CD8-positive, alpha-beta memory T cell (primary cell): Measurements from ENCODE around the gene GLIPR1. TPM values are rescaled to one million over a fixed set of nuclear protein-coding genes. Genes with fewer than 3 reads are reported as not detected.

Experiments used
- CTCF ChIA-PET: fragments of 350-600 bp; sonication (Branson Sonifier 250); formaldehyde crosslinking; loops from one replicate; lab custom pipeline; 2021; ENCODE audit warnings: antibody characterized with exemption; lab: Charles Lee
- POLR2A ChIA-PET: fragments of 350-600 bp; sonication (Branson Sonifier 250); formaldehyde crosslinking; loops from one replicate; lab custom pipeline; 2021; ENCODE audit warnings: antibody characterized with exemption; lab: Charles Lee
- DNase-seq, 5 donors: peaks; one replicate each; pipeline versions ENCODE4 v3.0.0 to v3.0.0-alpha.2; 2020 to 2022; ENCODE audit warnings: mixed read lengths in 1 of 5
- H3K27ac ChIP-seq: one replicate; pipeline ENCODE4 v1.7.0; 2013; ENCODE audit warnings: low read depth, mild to moderate bottlenecking, low read length, moderate library complexity
- H3K27me3 ChIP-seq: 2 replicates; pipeline ENCODE4 v1.7.0; 2013; ENCODE audit warnings: low read length, mild to moderate bottlenecking; ENCODE audit not compliant: insufficient read depth, poor library complexity, severe bottlenecking
- H3K36me3 ChIP-seq: 2 replicates; pipeline ENCODE4 v1.7.0; 2013; ENCODE audit warnings: mild to moderate bottlenecking, low read length, moderate library complexity; ENCODE audit not compliant: insufficient read depth
- H3K4me1 ChIP-seq: 2 replicates; pipeline ENCODE4 v1.7.0; 2013; ENCODE audit warnings: mild to moderate bottlenecking, low read length, moderate library complexity; ENCODE audit not compliant: insufficient read depth
- H3K4me3 ChIP-seq: 2 replicates; pipeline ENCODE4 v1.7.0; 2013; ENCODE audit warnings: mild to moderate bottlenecking, low read length
- H3K9me3 ChIP-seq: 2 replicates; pipeline ENCODE4 v1.7.0; 2013; ENCODE audit warnings: mild to moderate bottlenecking, low read length
- H3K27ac Mint-ChIP-seq, 8 donors: one replicate each; pipeline ENCODE4 v1.8.0; 2020 to 2021; ENCODE audit warnings: mixed read lengths in 8 of 8, mild to moderate bottlenecking in 6 of 8, inconsistent platforms in 3 of 8, moderate library complexity in 3 of 8
- H3K27me3 Mint-ChIP-seq, 2 donors: one replicate each; pipeline ENCODE4 v1.8.0; 2020 to 2021; ENCODE audit warnings: mixed read lengths in 2 of 2, mild to moderate bottlenecking in 1 of 2, moderate library complexity in 1 of 2
- H3K36me3 Mint-ChIP-seq, 3 donors: one replicate each; pipeline ENCODE4 v1.8.0; 2020 to 2021; ENCODE audit warnings: mixed read lengths in 3 of 3, inconsistent platforms in 1 of 3, mild to moderate bottlenecking in 1 of 3
- H3K4me1 Mint-ChIP-seq, 3 donors: one replicate each; pipeline ENCODE4 v1.8.0; 2020 to 2021; ENCODE audit warnings: mixed read lengths in 3 of 3, inconsistent platforms in 1 of 3, mild to moderate bottlenecking in 1 of 3
- H3K4me3 Mint-ChIP-seq, 7 donors: one replicate each; pipeline ENCODE4 v1.8.0; 2020 to 2021; ENCODE audit warnings: mixed read lengths in 7 of 7, mild to moderate bottlenecking in 6 of 7, moderate library complexity in 4 of 7, inconsistent platforms in 2 of 7
- H3K9me3 Mint-ChIP-seq, 5 donors: one replicate each; pipeline ENCODE4 v1.8.0; 2020 to 2022; ENCODE audit warnings: mixed read lengths in 5 of 5, mild to moderate bottlenecking in 3 of 5, moderate library complexity in 2 of 5, inconsistent platforms in 1 of 5
- polyA plus RNA-seq: library from polyadenylated mRNA; unstranded; fragments of 300-500 nt; fragmentation: Illumina TruSeq; gene quantifications from one replicate; pipeline ENCODE4 v1.2.3, GENCODE V29; 2021
- total RNA-seq, 2 experiments: library from RNA; stranded (reverse); gene quantifications; one replicate each; pipeline ENCODE4 v1.2.3, GENCODE V29; 2021

Gene GLIPR1
- total and polyA plus RNA-seq, 3 experiments from 2014 or later: 22.2 to 202 (median 22.8) TPM

DNA sequence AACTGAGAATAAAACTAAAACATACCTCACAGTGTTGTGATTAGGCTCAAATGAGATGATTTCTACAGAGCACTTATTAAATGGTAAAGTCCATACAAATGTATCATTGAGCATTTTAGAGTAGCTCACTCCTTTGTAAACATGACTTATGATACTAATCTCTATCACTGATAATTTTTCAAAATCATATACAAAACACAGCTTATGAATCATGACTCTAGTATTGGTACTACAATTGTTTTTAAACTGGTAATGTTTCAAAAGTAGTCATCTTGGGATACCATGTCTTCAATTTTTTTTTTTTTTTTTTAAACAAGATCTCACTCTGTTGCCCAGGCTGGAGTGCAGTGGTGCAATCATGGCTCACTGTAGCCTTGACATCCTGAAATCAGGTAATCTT, 70.9 kb downstream of the GLIPR1 start:
- ChIA-PET CTCF (no interaction called here), POLR2A (no interaction called here)
- Histone ChIP-seq H3K9me3 (no peaks in the 10 kb centered on the region), H3K36me3 (no peaks in the 10 kb centered on the region), H3K27ac (no peak overlapping the region), H3K27me3 (no peaks in the 10 kb centered on the region), H3K4me3 (no peak overlapping the region), H3K4me1 (no peaks in the 10 kb centered on the region)
- H3K4me3 Mint-ChIP-seq: no peak overlapping the region
- H3K27me3 Mint-ChIP-seq: peaks cover 4 to 45% of the 10 kb centered on the region in 2 donors
- H3K4me1 Mint-ChIP-seq: no peaks in the 10 kb centered on the region
- H3K36me3 Mint-ChIP-seq: peaks cover 0 to 2% (median 0%) of the 10 kb centered on the region in 3 donors
- no peaks in the 10 kb centered on the region for H3K9me3 Mint-ChIP-seq
- DNase-seq: no peak
- H3K27ac Mint-ChIP-seq: no peak overlapping the region

- no peaks in the 10 kb centered on the region for H3K4me1 Mint-ChIP-seq
- CTCF ChIA-PET: no interaction called here
These were observed 72.8 kb downstream of the GLIPR1 start for GRCh38 chr12:75553398-75553797.

More at GRCh38 chr12:75553398-75553797, 72.8 kb downstream of the GLIPR1 start:
- Mint-ChIP-seq H3K27ac (no peak overlapping the region), H3K9me3 (no peaks in the 10 kb centered on the region), H3K27me3 (peaks cover 4 to 43% of the 10 kb centered on the region in 2 donors), H3K4me3 (no peak overlapping the region), H3K36me3 (peaks cover 0 to 2% (median 0%) of the 10 kb centered on the region in 3 donors)
- no peaks in the 10 kb centered on the region for H3K27me3 ChIP-seq
- H3K9me3 ChIP-seq: no peaks in the 10 kb centered on the region
- no peaks in the 10 kb centered on the region for H3K36me3 ChIP-seq
- no peak overlapping the region for H3K4me3 ChIP-seq
- no peak for DNase-seq
- H3K27ac ChIP-seq: no peak overlapping the region
- H3K4me1 ChIP-seq: no peaks in the 10 kb centered on the region
- POLR2A ChIA-PET: no interaction called here

Other genes starting within 250 kb of the GLIPR1 start
- gene CAPS2, start 150.4 kb upstream of the GLIPR1 start, total RNA-seq: 1 to 10 TPM; 1.9 to 2.6 TPM
- 2.5 TPM for gene CAPS2, start 150.4 kb upstream of the GLIPR1 start, polyA plus RNA-seq
- not detected for gene GLIPR1L1, start 146.1 kb upstream of the GLIPR1 start, total RNA-seq
- gene GLIPR1L1, start 146.1 kb upstream of the GLIPR1 start, polyA plus RNA-seq: not detected
- gene GLIPR1L2, start 89.7 kb upstream of the GLIPR1 start, total RNA-seq: not detected
- 0.92 TPM for gene GLIPR1L2, start 89.7 kb upstream of the GLIPR1 start, polyA plus RNA-seq
- gene KRR1, start 30.9 kb downstream of the GLIPR1 start, total RNA-seq: 100 to 1,000 TPM; 143 to 151 TPM
- 76.8 TPM for gene KRR1, start 30.9 kb downstream of the GLIPR1 start, polyA plus RNA-seq